ENCODE data around the gene PSMG2.

PSMG2 gene

GRCh38 chr18:12689256-12689850 is 13.5 kb upstream of the PSMG2 start:
- H3K4me3 ChIP-seq (ENCODE audit: low read depth, low read length) = no peak overlapping the region
- CTCF ChIA-PET = no interaction called here
- TF ChIP-seq, protein P1, sequence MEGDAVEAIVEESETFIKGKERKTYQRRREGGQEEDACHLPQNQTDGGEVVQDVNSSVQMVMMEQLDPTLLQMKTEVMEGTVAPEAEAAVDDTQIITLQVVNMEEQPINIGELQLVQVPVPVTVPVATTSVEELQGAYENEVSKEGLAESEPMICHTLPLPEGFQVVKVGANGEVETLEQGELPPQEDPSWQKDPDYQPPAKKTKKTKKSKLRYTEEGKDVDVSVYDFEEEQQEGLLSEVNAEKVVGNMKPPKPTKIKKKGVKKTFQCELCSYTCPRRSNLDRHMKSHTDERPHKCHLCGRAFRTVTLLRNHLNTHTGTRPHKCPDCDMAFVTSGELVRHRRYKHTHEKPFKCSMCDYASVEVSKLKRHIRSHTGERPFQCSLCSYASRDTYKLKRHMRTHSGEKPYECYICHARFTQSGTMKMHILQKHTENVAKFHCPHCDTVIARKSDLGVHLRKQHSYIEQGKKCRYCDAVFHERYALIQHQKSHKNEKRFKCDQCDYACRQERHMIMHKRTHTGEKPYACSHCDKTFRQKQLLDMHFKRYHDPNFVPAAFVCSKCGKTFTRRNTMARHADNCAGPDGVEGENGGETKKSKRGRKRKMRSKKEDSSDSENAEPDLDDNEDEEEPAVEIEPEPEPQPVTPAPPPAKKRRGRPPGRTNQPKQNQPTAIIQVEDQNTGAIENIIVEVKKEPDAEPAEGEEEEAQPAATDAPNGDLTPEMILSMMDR (IDR thresholded peaks at IDR 0.05; ENCODE audit: insufficient read depth, low read length, missing control alignments) = no peak
- DNase-seq (ENCODE audit: low read depth, low spot score) = no peak
- POLR2A ChIA-PET = interaction anchor here (0.7 kb wide), 1 partner anchor 110 kb away, joined by 4 read pairs; no protein-coding TSS in a partner anchor

- ChIA-PET CTCF (interaction anchor here (0.5 to 1.6 kb wide), 3 partner anchors 9 to 242 kb away, joined by 3 to 5 read pairs (median 4); partner anchors contain the start of gene CEP76), POLR2A (interaction anchor here (0.6 kb wide), 1 partner anchor 210 kb away, joined by 5 read pairs; no protein-coding TSS in a partner anchor)
- no peak for DNase-seq (ENCODE audit: low read depth, low spot score)
- TF ChIP-seq, protein P1 (IDR thresholded peaks at IDR 0.05; ENCODE audit: insufficient read depth, low read length, missing control alignments) = no peak
- H3K4me3 ChIP-seq (ENCODE audit: low read depth, low read length) = no peak overlapping the region
Measured at GRCh38 chr18:12692206-12692605, 10.6 kb upstream of the PSMG2 start.

GRCh38 chr18:12694032-12694431 is 8.8 kb upstream of the PSMG2 start:
- DNase-seq (ENCODE audit: low read depth, low spot score) = no peak
- ChIA-PET CTCF (interaction anchor here (1.3 kb wide), 1 partner anchor 303 kb away, joined by 3 read pairs; no protein-coding TSS in a partner anchor), POLR2A (no interaction called here)
- TF ChIP-seq, protein P1 (IDR thresholded peaks at IDR 0.05; ENCODE audit: insufficient read depth, low read length, missing control alignments) = no peak
- no peak overlapping the region for H3K4me3 ChIP-seq (ENCODE audit: low read depth, low read length)

DNA sequence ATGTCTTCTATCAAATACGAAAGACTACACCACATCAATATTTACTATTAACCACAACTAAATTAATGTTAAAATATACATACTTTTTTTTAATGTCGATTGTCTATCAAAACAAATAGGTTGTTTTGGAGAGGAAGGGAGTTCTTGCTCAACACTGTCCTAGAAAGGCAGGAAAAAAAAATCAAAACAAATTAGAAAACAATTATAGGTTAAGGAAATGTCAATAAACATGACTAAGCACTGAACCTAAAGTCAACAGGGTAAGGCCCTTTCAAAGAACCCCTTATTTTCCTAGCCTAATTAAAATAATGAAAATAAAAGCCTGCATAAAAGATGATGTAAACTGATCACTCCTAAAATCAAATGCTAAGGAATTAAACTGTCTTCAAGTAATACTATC is 3.1 kb upstream of the PSMG2 start:
- POLR2A ChIA-PET = no interaction called here
- H3K4me3 ChIP-seq (ENCODE audit: low read depth, low read length) = no peak overlapping the region
- TF ChIP-seq, protein P1 (IDR thresholded peaks at IDR 0.05; ENCODE audit: insufficient read depth, low read length, missing control alignments) = no peak
- CTCF ChIA-PET = interaction anchor here (0.7 to 4.5 kb wide), 3 partner anchors 235 to 441 kb away, joined by 3 to 17 read pairs (median 4); no protein-coding TSS in a partner anchor
- no peak for DNase-seq (ENCODE audit: low read depth, low spot score)

- CTCF ChIA-PET = interaction anchor here (1.2 to 4.5 kb wide), 2 partner anchors 9 to 309 kb away, joined by 3 to 17 read pairs; no protein-coding TSS in a partner anchor
- H3K4me3 ChIP-seq (ENCODE audit: low read depth, low read length) = peak overlapping the region; percentile 84
- POLR2A ChIA-PET = no interaction called here
- TF ChIP-seq, protein P1 (IDR thresholded peaks at IDR 0.05; ENCODE audit: insufficient read depth, low read length, missing control alignments) = no peak
- DNase-seq (ENCODE audit: low read depth, low spot score) = no peak
Measured at GRCh38 chr18:12701161-12701560, 1.7 kb upstream of the PSMG2 start.

DNA sequence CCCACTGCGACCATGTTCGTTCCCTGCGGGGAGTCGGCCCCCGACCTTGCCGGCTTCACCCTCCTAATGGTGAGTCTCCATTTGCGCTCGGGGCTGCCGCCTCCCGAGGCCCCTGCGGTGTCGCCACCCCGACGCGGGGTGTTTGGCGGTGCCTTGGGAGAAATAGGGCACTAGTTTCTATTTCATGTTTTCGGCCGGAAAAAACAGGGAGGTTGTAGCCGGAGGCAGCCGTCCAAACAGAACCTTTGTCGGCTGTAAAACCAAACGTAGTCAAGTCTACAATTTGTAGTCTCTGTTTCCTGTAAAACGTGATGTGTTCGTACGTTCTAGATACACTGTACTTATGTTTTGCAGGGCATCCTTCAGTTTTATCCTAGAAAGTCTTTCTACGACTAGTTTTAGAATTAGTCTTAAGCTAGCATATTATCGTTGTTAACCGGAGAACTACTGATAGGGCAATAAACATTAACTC is 290 bp downstream of the PSMG2 start:
- H3K4me3 ChIP-seq (ENCODE audit: low read depth, low read length) = peak overlapping the region; percentile 84
- no peak for DNase-seq (ENCODE audit: low read depth, low spot score)
- CTCF ChIA-PET = interaction anchor here (1.0 to 4.5 kb wide), 3 partner anchors 231 to 311 kb away, joined by 3 to 17 read pairs (median 5); no protein-coding TSS in a partner anchor
- POLR2A ChIA-PET = interaction anchor here (1.2 to 1.3 kb wide), 2 partner anchors 241 to 326 kb away, joined by 4 read pairs; partner anchors contain the start of gene AFG3L2
- TF ChIP-seq, protein P1 (IDR thresholded peaks at IDR 0.05; ENCODE audit: insufficient read depth, low read length, missing control alignments) = no peak
